IMR-90 (cell line): ENCODE results near the gene DUSP28.

Source experiments
- POLR2A ChIP-seq: IDR thresholded peaks from 2 replicates; pipeline ENCODE4 v1.6.1; 2012; ENCODE audit warnings: mild to moderate bottlenecking, low read depth, low read length
- SMC3 ChIP-seq: fragments of 150-350 bp; IDR thresholded peaks from 2 replicates; pipeline ENCODE4 v1.6.1; 2016; ENCODE audit warnings: low read depth, mild to moderate bottlenecking, antibody characterized with exemption, low read length, moderate library complexity

DNA sequence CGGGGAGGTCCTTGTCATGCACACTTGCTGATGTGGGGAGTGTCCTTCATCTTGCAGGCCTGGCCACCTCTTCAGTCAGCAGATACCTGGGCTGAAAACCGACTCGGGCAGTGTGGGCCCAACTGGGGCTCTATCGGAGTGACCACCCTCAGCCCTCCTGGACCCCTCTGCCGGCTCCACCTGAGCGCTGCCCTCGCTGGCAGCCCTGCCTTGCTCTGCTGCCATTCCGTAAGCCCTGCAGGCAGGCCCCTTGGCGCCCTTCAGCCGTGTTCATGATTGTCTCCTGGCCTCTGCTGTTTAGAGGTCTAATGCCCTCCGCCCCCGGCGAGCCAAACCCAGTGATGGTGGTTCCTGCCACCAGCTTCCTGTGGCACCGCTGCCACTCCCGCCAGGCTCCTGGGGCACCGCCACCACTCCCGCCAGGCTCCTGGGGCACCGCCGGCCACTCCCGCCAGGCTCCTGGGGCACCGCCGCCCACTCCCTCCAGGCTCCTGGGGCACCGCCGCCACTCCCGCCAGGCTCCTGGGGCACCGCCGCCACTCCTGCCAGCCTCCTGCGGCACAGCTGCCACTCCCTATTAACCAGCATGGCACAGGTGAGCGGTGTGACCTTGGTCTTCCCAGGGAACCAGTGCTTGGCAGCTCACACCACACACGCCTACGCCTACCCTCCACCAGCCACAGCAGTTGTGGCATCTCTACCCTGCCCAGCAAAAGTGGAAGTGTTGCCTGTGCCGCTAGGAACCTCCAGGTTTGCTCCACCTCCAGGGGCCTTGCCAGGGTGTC lies 42.3 kb downstream of the DUSP28 start:
- TF ChIP-seq POLR2A: no peak
- TF ChIP-seq SMC3: no peak
